Omental fat pad (tissue), 4 donors: ENCODE data around the gene PPIP5K1. TPM values are rescaled to one million over a fixed set of nuclear protein-coding genes. Genes with fewer than 3 reads are reported as not detected.

Source experiments
- ATAC-seq: fragments of 150-250 bp; one replicate; pipeline ENCODE4 v1.9.1; 2016; ENCODE audit warnings: mild to moderate bottlenecking, moderate library complexity; ENCODE audit not compliant: low FRiP score
- DNase-seq: peaks from one replicate; pipeline ENCODE4 v3.0.0-alpha.2; 2019; ENCODE audit warnings: low spot score
- total RNA-seq, 4 donors: library from RNA; depleted of rRNA; stranded (reverse); fragments of >200 nt; gene quantifications; one replicate each; pipeline ENCODE4 v1.1.0, GENCODE V29; 2016
- TF ChIP-seq, protein P1 (sequence below), 3 donors: fragments of 450-650 bp; IDR thresholded peaks; one replicate each; pipeline ENCODE4 v1.5.1; 2016 to 2017; ENCODE audit warnings: antibody characterized with exemption in 3 of 3, mild to moderate bottlenecking in 3 of 3, moderate library complexity in 2 of 3

The PPIP5K1 gene
- total RNA-seq, 4 donors from 2014 or later: 18.2 to 46.8 (median 24.7) TPM

DNA sequence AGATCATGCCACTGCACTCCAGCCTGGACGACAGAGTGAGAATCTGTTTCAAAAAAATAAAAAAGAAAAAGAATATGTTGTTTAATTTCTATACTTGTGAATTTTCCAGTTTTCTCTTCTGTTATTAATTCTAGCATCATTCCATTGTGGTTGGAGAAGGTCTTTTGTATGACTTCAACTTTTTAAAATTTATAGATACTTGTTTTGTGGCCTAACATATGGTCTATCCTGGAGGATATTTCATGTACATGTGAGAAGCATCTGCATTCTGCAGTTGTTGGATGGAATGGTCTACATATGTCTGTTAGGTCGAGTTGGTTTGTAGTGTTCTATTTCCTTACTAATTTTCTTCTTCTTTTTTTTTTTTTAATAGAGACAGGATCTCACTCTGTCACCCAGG is 37.0 kb downstream of the PPIP5K1 start:
- DNase-seq: no peak
- TF ChIP-seq, protein P1, sequence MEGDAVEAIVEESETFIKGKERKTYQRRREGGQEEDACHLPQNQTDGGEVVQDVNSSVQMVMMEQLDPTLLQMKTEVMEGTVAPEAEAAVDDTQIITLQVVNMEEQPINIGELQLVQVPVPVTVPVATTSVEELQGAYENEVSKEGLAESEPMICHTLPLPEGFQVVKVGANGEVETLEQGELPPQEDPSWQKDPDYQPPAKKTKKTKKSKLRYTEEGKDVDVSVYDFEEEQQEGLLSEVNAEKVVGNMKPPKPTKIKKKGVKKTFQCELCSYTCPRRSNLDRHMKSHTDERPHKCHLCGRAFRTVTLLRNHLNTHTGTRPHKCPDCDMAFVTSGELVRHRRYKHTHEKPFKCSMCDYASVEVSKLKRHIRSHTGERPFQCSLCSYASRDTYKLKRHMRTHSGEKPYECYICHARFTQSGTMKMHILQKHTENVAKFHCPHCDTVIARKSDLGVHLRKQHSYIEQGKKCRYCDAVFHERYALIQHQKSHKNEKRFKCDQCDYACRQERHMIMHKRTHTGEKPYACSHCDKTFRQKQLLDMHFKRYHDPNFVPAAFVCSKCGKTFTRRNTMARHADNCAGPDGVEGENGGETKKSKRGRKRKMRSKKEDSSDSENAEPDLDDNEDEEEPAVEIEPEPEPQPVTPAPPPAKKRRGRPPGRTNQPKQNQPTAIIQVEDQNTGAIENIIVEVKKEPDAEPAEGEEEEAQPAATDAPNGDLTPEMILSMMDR (IDR thresholded peaks at IDR 0.05): no peak
- ATAC-seq: no peak

DNA sequence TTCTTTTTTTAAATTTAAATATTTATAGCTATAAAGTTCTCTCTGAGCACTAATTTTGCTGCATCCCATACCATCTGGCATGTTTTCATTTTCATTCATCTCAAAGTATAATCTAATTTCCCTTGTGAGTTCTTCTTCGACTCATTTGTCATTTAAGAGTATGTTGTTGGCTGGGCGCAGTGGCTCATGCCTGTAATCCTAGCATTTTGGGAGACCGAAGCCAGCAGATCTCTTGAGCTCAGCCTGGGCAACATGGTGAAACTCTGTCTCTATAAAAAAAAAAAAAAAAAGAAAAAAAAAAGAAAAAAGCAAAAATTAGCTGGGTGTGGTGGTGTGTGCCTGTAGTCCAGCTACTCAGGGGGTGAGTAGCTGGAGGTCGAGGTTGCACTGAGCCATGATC is 37.8 kb downstream of the PPIP5K1 start:
- no peak for ATAC-seq
- TF ChIP-seq, protein P1 (IDR thresholded peaks at IDR 0.05): no peak
- DNase-seq: no peak

DNA sequence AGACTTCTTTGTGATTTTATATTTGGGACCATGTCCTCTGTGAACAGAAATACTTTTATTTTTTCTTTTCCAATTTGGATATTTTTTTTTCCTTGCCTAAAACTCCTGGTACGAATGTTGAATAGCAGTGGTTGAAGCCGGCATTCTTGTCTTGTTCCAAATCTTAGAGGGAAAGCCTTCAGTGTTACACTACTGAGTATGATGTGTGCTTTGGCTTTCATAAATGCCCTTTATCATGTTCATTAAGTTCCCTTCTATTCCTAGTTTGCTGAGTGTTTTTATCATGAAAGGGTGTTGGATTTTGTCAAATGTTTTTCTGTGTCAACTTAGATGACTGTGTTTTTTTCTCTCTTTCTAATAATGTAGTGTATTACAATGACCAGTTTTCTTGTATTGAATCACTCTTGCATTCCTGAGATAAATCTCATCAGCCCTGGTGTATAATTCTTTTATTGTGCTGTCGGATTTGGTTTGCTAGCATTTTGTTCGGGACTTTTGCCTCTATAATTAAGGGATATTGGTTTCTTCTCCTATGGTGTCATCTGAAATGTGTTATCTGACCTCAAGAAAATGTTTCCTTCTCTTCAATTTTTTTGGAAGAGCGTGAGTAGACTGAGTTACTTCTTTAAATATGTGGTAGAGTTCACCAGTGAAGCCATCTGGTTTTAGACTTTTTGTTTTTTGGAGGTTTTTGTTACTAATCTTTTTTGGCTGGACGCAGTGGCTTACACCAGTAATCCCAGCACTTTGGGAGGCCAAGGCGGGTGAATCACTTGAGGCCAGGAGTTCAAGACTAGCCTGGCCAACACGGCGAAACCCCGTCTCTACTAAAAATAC is 39.3 kb downstream of the PPIP5K1 start:
- ATAC-seq: no peak
- no peak for DNase-seq
- TF ChIP-seq, protein P1 (IDR thresholded peaks at IDR 0.05): no peak

DNA sequence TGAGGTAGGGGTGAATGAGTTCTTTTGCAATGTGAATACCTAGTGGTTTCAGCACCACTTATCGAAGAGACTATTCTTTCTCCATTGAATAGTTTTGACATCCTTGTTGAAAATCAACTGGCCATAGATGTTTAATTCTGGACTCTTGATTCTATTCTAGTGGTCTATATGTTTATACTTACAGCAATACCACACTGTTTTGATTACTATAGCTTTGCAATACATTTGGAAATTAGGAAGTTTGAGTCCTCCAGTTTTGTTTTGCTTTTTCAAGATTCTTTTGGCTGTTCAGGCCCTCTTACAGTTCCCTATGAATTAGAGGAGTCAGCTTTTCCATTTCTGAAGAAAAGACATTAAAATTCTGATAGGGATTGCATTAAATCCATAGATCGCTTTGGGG is 42.5 kb downstream of the PPIP5K1 start:
- no peak for DNase-seq
- no peak for ATAC-seq
- TF ChIP-seq, protein P1 (IDR thresholded peaks at IDR 0.05): no peak

DNA sequence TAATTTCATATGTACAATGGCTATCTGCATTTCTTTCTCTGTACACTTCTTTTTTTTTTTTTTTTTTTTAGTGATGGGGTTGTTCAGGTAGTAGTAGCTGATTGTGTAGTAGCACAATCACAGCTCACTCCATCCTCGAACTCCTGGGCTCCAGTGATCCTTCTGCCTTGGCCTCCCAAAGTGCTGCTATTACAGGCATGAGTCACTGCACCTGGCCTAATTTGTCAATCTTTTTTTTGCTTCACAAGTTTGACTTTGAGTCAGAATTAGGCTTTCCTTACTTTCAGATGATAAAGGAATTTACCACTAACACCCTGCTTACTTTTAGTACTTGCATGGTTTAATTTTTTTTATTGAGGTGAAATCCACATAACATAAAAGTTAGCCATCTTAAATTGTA is 44.6 kb downstream of the PPIP5K1 start:
- ATAC-seq (no peak), DNase-seq (no peak)
- TF ChIP-seq, protein P1 (IDR thresholded peaks at IDR 0.05): no peak

DNA sequence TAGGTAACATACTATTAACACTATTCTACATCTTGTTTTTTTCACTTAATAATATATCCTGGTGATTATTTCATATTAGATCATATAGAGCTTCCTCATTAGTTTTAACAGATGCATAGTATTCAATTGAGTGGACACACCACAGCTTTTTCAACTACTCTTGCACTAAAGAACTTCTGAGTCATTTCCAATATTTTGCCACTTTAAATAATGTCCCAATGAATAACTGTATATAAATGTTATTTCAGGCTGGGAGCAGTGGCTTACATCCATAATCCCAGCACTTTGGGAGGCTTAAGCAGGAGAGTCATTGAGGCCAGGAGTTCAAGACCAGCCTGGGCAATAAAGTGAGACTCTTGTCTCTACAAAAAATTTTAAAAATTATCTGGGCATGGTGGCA is 45.7 kb downstream of the PPIP5K1 start:
- no peak for DNase-seq
- TF ChIP-seq, protein P1 (IDR thresholded peaks at IDR 0.05): no peak
- ATAC-seq: no peak

DNA sequence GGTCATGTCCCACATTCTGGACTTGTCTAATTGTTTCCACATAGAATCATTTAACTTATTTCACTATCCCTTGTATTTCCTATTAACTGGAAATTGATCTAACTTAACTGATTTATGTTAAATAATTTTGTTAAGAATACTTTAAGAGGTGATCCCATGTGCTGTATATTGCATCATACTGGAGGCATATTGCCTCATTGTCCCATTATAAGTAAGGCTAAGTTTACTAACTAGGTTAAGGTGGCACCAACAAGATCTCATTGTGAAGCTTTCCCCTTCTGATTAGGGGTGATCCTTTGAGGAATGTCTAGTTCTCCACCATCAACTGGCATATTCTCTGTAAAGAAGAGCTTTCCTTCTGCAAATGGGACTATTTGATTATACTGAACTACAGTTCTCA is 48.2 kb downstream of the PPIP5K1 start:
- TF ChIP-seq, protein P1 (IDR thresholded peaks at IDR 0.05): no peak

More for the DNA sequence above, 48.2 kb downstream of the PPIP5K1 start:
- no peak for DNase-seq
- no peak for ATAC-seq
